ENCODE data around the gene NBL1. TPM values are rescaled to one million over a fixed set of nuclear protein-coding genes. Genes with fewer than 3 reads are reported as not detected.

The NBL1 gene
- total RNA-seq, 6 experiments from 2014 or later: 89.6 to 182 (median 104) TPM

- H3K36me3 Mint-ChIP-seq (ENCODE audit: low read depth): no peaks in the 10 kb centered on the region
- peak; percentile 74 for DNase-seq
- H3K27me3 Mint-ChIP-seq (ENCODE audit: insufficient read depth): peaks cover 1% of the 10 kb centered on the region
These were observed 990 bp upstream of the NBL1 start for GRCh38 chr1:19643121-19643520.

GRCh38 chr1:19644395-19644680, 227 bp downstream of the NBL1 start:
- DNase-seq: no peak
- Mint-ChIP-seq H3K27ac (no peak overlapping the region), H3K36me3 (ENCODE audit: low read depth) (no peaks in the 10 kb centered on the region), H3K27me3 (ENCODE audit: insufficient read depth) (peaks cover 1% of the 10 kb centered on the region), H3K4me3 (no peak overlapping the region; the same call in 1 of the 2 replicates), H3K4me1 (ENCODE audit: low read depth) (peaks cover 54% of the 10 kb centered on the region), H3K9me3 (no peaks in the 10 kb centered on the region)
- TF ChIP-seq CTCF (IDR thresholded peaks at IDR 0.05): no peak

More at GRCh38 chr1:19643121-19643520, 990 bp upstream of the NBL1 start:
- peak overlapping the region; percentile 82 for H3K4me3 Mint-ChIP-seq
- TF ChIP-seq CTCF (IDR thresholded peaks at IDR 0.05): peak; percentile 60; the same call in 1 of the 2 replicates
- H3K9me3 Mint-ChIP-seq: no peaks in the 10 kb centered on the region
- peaks cover 49% of the 10 kb centered on the region for H3K4me1 Mint-ChIP-seq (ENCODE audit: low read depth)
- H3K27ac Mint-ChIP-seq: peak overlapping the region; percentile 82

- no peak for DNase-seq
- H3K27me3 Mint-ChIP-seq (ENCODE audit: insufficient read depth): no peaks in the 10 kb centered on the region; the same call in 1 of the 2 replicates
- no peaks in the 10 kb centered on the region for H3K36me3 Mint-ChIP-seq (ENCODE audit: low read depth)
- no peaks in the 10 kb centered on the region for H3K9me3 Mint-ChIP-seq
- no peak for TF ChIP-seq CTCF (IDR thresholded peaks at IDR 0.05)
- peak overlapping the region; percentile 98 for H3K4me3 Mint-ChIP-seq
- H3K4me1 Mint-ChIP-seq (ENCODE audit: low read depth): peaks cover 56% of the 10 kb centered on the region
- peak overlapping the region; percentile 94 for H3K27ac Mint-ChIP-seq
These were observed 735 bp downstream of the NBL1 start for GRCh38 chr1:19644681-19645410.

- H3K27me3 Mint-ChIP-seq (ENCODE audit: insufficient read depth): no peaks in the 10 kb centered on the region; the same call in 1 of the 2 replicates
- H3K27ac Mint-ChIP-seq: peak overlapping the region; percentile 59
- H3K36me3 Mint-ChIP-seq (ENCODE audit: low read depth): no peaks in the 10 kb centered on the region
- H3K4me1 Mint-ChIP-seq (ENCODE audit: low read depth): peaks cover 56% of the 10 kb centered on the region
- H3K9me3 Mint-ChIP-seq: no peaks in the 10 kb centered on the region
- no peak for DNase-seq
- no peak for TF ChIP-seq CTCF (IDR thresholded peaks at IDR 0.05)
- H3K4me3 Mint-ChIP-seq: peak overlapping the region; percentile 98
These were observed 1.5 kb downstream of the NBL1 start for GRCh38 chr1:19645411-19646251.

- no peak for DNase-seq
- no peaks in the 10 kb centered on the region for H3K36me3 Mint-ChIP-seq (ENCODE audit: low read depth)
- no peaks in the 10 kb centered on the region for H3K9me3 Mint-ChIP-seq
- peaks cover 64% of the 10 kb centered on the region for H3K4me1 Mint-ChIP-seq (ENCODE audit: low read depth)
- TF ChIP-seq CTCF (IDR thresholded peaks at IDR 0.05): no peak
- H3K27me3 Mint-ChIP-seq (ENCODE audit: insufficient read depth): no peaks in the 10 kb centered on the region; the same call in 1 of the 2 replicates
- H3K27ac Mint-ChIP-seq: peak overlapping the region; percentile 59; the same call in 1 of the 2 replicates
- H3K4me3 Mint-ChIP-seq: peak overlapping the region; percentile 98
These were observed 2.5 kb downstream of the NBL1 start for GRCh38 chr1:19646377-19647319.
